ENCODE measurements around the gene GATA3.

DNA sequence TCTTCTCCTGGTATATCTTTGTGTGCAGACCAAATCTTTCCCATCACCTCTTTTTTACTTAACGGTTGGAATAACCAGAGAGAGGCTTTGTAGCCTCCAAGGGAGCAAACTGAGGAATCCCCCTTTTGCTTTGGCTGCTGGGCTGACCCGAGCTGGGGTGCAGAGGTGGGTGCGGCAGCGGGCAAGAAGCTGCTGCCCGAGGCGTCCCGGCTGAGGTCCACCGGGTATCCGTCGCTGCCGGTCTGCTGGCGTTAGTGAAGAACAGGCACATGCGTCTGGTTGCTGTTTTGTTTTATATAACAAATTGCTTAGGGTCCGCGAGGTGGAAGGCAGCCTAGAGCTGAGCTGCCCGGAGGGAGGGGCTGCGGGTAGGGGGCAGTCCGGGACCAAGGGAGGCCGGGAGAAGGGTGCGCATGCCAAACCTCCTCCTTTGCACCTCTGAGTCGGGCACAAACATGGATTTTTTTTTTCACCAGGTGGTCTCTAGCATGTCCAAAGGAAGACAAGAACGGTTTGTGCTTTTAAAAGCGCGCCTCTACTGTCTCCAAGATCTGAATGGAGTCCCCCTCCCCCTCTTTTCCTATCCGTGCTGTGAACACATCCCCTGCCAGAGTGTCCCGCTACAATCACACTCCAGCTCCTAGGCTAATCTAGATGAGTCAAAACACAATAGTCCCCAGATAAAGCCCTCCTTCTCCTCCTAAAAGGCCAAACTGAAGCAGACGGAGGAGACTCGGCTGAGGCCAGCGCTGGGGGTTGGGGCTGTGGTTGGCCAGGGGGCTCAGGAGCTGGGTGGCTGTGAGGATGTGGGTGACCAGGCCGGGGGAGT lies 6.8 kb upstream of the GATA3 start:
- no peak for TF ChIP-seq ZNF165 (CRISPR knock-in tag; IDR thresholded peaks at IDR 0.05; ENCODE audit: borderline replicate concordance)
- TF ChIP-seq STAT5B (CRISPR knock-in tag; IDR thresholded peaks at IDR 0.05), result no peak
- TF ChIP-seq, protein P1, sequence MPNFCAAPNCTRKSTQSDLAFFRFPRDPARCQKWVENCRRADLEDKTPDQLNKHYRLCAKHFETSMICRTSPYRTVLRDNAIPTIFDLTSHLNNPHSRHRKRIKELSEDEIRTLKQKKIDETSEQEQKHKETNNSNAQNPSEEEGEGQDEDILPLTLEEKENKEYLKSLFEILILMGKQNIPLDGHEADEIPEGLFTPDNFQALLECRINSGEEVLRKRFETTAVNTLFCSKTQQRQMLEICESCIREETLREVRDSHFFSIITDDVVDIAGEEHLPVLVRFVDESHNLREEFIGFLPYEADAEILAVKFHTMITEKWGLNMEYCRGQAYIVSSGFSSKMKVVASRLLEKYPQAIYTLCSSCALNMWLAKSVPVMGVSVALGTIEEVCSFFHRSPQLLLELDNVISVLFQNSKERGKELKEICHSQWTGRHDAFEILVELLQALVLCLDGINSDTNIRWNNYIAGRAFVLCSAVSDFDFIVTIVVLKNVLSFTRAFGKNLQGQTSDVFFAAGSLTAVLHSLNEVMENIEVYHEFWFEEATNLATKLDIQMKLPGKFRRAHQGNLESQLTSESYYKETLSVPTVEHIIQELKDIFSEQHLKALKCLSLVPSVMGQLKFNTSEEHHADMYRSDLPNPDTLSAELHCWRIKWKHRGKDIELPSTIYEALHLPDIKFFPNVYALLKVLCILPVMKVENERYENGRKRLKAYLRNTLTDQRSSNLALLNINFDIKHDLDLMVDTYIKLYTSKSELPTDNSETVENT (CRISPR knock-in tag; IDR thresholded peaks at IDR 0.05), result no peak
- no peak for TF ChIP-seq RBBP5 (IDR thresholded peaks at IDR 0.05; ENCODE audit: borderline replicate concordance, insufficient read depth, low read length, poor library complexity, severe bottlenecking)
- TF ChIP-seq, protein P2, sequence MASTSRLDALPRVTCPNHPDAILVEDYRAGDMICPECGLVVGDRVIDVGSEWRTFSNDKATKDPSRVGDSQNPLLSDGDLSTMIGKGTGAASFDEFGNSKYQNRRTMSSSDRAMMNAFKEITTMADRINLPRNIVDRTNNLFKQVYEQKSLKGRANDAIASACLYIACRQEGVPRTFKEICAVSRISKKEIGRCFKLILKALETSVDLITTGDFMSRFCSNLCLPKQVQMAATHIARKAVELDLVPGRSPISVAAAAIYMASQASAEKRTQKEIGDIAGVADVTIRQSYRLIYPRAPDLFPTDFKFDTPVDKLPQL (IDR thresholded peaks at IDR 0.05; ENCODE audit: extremely low read depth, insufficient read length), result no peak
- TF ChIP-seq TEAD4 (IDR thresholded peaks at IDR 0.05; ENCODE audit: low read length), result no peak
- no peak for TF ChIP-seq TEAD4 (CRISPR knock-in tag; IDR thresholded peaks at IDR 0.05; ENCODE audit: borderline replicate concordance)
- TF ChIP-seq, protein P3, sequence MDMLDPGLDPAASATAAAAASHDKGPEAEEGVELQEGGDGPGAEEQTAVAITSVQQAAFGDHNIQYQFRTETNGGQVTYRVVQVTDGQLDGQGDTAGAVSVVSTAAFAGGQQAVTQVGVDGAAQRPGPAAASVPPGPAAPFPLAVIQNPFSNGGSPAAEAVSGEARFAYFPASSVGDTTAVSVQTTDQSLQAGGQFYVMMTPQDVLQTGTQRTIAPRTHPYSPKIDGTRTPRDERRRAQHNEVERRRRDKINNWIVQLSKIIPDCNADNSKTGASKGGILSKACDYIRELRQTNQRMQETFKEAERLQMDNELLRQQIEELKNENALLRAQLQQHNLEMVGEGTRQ (CRISPR knock-in tag; IDR thresholded peaks at IDR 0.05), result no peak
- TF ChIP-seq HIVEP1 (CRISPR knock-in tag; IDR thresholded peaks at IDR 0.05), result no peak
- TF ChIP-seq JUND (IDR thresholded peaks at IDR 0.05; ENCODE audit: borderline replicate concordance, low read depth, low read length), result no peak
- no peak for TF ChIP-seq JUND (tag; IDR thresholded peaks at IDR 0.05; ENCODE audit: borderline replicate concordance, low read depth, low read length)
- TF ChIP-seq, protein P4, sequence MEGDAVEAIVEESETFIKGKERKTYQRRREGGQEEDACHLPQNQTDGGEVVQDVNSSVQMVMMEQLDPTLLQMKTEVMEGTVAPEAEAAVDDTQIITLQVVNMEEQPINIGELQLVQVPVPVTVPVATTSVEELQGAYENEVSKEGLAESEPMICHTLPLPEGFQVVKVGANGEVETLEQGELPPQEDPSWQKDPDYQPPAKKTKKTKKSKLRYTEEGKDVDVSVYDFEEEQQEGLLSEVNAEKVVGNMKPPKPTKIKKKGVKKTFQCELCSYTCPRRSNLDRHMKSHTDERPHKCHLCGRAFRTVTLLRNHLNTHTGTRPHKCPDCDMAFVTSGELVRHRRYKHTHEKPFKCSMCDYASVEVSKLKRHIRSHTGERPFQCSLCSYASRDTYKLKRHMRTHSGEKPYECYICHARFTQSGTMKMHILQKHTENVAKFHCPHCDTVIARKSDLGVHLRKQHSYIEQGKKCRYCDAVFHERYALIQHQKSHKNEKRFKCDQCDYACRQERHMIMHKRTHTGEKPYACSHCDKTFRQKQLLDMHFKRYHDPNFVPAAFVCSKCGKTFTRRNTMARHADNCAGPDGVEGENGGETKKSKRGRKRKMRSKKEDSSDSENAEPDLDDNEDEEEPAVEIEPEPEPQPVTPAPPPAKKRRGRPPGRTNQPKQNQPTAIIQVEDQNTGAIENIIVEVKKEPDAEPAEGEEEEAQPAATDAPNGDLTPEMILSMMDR (IDR thresholded peaks at IDR 0.05 in 2 of 3, conservative IDR thresholded peaks at IDR 0.05 in 1 of 3; ENCODE audit: insufficient read depth in 2 of 3, low read depth in 1 of 3, low read length in 3 of 3), result no peak
- TF ChIP-seq, protein P5, sequence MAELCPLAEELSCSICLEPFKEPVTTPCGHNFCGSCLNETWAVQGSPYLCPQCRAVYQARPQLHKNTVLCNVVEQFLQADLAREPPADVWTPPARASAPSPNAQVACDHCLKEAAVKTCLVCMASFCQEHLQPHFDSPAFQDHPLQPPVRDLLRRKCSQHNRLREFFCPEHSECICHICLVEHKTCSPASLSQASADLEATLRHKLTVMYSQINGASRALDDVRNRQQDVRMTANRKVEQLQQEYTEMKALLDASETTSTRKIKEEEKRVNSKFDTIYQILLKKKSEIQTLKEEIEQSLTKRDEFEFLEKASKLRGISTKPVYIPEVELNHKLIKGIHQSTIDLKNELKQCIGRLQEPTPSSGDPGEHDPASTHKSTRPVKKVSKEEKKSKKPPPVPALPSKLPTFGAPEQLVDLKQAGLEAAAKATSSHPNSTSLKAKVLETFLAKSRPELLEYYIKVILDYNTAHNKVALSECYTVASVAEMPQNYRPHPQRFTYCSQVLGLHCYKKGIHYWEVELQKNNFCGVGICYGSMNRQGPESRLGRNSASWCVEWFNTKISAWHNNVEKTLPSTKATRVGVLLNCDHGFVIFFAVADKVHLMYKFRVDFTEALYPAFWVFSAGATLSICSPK (IDR thresholded peaks at IDR 0.05; ENCODE audit: borderline replicate concordance), result no peak
- no peak for TF ChIP-seq ERF (CRISPR knock-in tag; IDR thresholded peaks at IDR 0.05)
- no peak for TF ChIP-seq JUN (IDR thresholded peaks at IDR 0.05; ENCODE audit: borderline replicate concordance, low read depth, low read length)
- TF ChIP-seq JUN (CRISPR knock-in tag; IDR thresholded peaks at IDR 0.05; ENCODE audit: borderline replicate concordance), result no peak
